ENCODE results near the gene ZNF493. TPM values are rescaled to one million over a fixed set of nuclear protein-coding genes. Genes with fewer than 3 reads are reported as not detected.

The ZNF493 gene
- total RNA-seq, result 11.2 TPM
- long read RNA-seq, full-length matches to known transcripts, result 3 of 7 reads
- long read RNA-seq, partial matches to known transcripts, result 2 of 7 reads
- long read RNA-seq, other reads (novel, unspliced or antisense), result 2 of 7 reads

DNA sequence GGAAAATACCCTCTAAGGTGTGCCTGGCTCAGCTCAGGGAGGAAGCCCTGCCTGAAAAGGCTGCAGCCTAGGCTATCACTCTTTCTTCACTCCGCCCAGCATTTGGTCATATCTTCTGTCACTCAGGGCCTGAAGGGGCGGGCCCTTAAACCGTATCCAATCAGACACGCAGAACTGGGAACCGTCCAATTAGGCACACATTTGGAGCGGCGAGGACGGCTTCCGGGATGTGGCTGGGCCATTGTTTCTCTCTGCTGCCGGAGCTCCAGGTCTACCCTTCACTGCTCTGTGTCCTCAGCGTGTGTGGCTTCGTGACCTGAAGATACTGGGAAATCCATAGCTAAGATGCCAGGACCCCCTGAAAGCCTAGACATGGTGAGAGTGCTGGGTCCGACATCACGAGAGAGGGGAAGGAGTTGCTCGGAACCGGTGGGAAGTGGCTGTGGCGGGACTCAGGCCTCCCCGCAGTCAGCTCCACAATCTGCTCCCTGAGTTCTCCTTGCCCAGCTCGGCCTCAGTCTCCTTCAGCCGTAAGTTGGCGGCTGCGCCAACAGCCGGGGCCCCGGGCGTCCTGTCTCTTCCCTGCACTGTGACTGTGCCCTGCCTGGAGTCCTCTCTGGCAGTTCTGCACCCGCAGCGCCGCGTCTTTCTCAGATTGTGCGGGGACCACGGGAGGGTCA lies at the start of gene ZNF493:
ZNF493 (plus strand) TSS at position 241 of the 680 bp plus-strand sequence; CDS start at position 346, 105 bp downstream.
- DNase-seq (peak; percentile 94), ATAC-seq (peak; percentile 100)
- intact Hi-C loops (cut with micrococcal nuclease), result no loop called here

DNA sequence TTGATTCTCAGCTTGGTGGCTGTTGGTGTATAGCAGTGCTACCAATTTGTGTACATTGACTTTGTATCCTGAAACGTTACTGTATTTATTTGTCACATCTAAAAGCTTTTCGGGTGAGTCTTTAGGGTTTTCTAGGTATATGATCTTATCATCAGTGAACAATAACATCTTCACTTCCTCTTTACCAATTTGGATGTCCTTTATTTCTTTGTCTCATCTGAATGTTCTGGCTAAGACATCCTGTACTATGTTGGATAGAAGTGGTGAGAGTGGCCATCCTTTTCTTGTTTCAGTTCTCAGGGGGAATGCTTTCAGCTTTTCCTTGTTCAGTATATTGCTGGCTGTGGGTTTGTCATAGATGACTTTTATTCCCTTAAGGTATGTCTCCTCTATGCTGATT lies 44.1 kb upstream of the ZNF493 start:
- ATAC-seq, result no peak
- DNase-seq, result no peak
- intact Hi-C loops (cut with micrococcal nuclease), result no loop called here

- intact Hi-C loops (cut with micrococcal nuclease), result no loop called here
- ATAC-seq, result peak; percentile 100
- DNase-seq, result peak; percentile 93
These were observed 38.0 kb upstream of the ZNF493 start, which contains the start of gene ZNF738 for GRCh38 chr19:21358768-21359451. TSS of gene ZNF738 (plus strand) at chr19:21359000. CDS start at chr19:21359141, 141 bp downstream.

DNA sequence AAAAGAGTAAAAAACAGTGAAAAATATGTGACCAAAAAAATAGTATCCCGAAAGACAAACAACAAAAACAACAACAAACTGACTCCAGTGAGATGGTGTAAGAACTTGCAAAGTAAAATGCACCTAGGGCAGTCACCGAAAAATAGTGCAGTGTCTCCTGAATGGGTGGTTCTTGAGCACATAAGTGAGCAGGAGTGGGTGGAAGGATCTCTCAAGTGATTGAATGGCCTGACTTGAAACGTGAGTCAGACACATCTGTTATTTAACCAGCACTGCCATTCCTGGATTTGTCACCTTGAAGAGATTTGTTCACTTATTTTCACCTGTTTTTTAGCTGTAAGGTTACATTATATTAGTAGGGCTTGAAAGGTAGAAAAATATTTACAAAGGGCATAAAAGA lies 34.6 kb upstream of the ZNF493 start:
- DNase-seq (no peak), ATAC-seq (no peak)
- intact Hi-C loops (cut with micrococcal nuclease), result no loop called here

DNA sequence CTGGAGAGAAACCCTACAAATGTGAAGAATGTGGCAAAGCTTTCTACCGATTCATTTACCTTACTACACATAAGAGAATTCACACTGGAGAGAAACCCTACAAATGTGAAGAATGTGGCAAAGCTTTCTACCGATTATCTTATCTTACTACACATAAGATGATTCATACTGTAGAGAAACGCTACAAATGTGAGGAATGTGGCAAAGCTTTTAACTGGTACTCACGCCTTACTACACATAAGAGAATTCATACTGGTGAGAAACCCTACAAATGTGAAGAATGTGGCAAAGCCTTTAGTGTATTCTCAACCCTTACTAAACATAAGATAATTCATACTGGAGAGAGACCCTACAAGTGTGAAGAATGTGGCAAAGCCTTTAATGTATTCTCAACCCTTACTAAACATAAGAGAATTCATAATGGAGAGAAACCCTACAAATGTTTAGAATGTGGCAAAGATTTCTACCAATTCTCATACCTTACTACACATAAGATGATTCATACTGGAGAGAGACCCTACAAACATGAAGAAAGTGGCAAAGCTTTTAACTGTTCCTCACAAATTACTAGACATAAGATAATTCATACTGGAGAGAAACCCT lies 12.9 kb upstream of the ZNF493 start:
- ATAC-seq (no peak), DNase-seq (no peak)
- intact Hi-C loops (cut with micrococcal nuclease), result no loop called here

- intact Hi-C loops (cut with micrococcal nuclease), result no loop called here
- no peak for ATAC-seq
- no peak for DNase-seq
These were observed 812 bp upstream of the ZNF493 start for GRCh38 chr19:21396121-21396520.

- DNase-seq (no peak), ATAC-seq (no peak)
- intact Hi-C loops (cut with micrococcal nuclease), result no loop called here
These were observed 1.9 kb downstream of the ZNF493 start for GRCh38 chr19:21398851-21399250.

GRCh38 chr19:21402303-21402985 lies 5.5 kb downstream of the ZNF493 start:
- intact Hi-C loops (cut with micrococcal nuclease), result no loop called here
- ATAC-seq, result peak; percentile 38
- no peak for DNase-seq

DNA sequence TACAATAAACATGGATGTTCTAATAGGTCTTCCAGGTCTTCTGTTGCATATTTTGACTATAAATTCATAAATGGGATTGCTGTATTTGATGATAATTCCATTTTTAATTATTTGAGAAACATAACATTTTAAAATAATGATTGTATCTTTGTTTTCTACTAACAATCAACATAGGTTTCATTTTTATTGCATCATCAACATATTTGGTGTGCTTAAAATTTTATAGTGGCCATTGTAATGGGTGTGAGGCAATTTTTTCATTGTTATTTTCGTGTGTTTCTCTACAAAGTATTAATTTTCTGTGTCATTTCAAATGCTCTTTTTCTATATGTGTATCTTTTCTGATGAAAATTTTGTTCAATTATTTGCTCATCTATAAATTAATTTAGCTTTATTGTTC lies 13.2 kb downstream of the ZNF493 start:
- intact Hi-C loops (cut with micrococcal nuclease), result no loop called here
- DNase-seq, result no peak
- ATAC-seq, result no peak

- no peak for DNase-seq
- intact Hi-C loops (cut with micrococcal nuclease), result no loop called here
- no peak for ATAC-seq
These were observed 25.3 kb downstream of the ZNF493 start for GRCh38 chr19:21422244-21422643.

GRCh38 chr19:21423057-21424041 lies 26.4 kb downstream of the ZNF493 start:
- ATAC-seq (no peak), DNase-seq (no peak)
- intact Hi-C loops (cut with micrococcal nuclease), result no loop called here

DNA sequence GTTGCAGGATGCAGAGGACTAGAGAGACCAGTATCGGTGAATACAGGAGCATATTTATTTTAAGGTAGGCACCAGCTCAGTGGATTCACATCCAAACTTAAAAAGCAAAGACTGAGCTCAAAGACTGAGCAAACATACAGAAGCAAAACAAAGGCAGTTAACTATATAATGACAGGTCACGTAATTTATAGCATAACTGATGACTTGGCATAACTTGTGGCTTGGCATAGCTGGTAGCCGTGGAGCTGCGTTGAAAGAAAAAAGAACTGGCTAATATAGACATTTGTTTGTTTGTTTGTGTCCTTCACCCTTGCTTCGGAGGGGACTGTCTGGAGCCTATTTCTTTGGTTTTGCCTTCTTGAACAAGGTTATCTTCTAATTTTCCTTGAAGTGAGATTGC lies 33.7 kb downstream of the ZNF493 start:
- no peak for ATAC-seq
- intact Hi-C loops (cut with micrococcal nuclease), result no loop called here
- DNase-seq, result no peak

DNA sequence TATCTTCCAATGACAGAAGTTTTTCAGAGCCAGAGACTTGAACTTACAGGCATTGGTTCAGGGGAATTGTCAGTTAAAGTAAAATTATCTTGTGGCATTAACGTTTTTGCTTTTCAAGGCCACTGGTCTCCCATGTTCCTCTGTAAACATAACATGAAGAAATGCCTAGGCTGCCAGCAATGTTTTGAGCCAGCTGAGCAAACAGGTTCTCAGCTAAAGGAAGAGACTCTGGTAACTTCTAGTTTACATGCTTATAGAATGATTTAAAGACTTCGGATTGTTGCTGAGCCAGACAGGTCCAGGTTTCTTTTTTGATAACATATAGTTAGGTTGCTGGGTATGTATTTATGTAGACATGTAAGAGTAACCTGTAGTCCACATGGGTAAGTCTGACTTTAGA lies 35.7 kb downstream of the ZNF493 start:
- intact Hi-C loops (cut with micrococcal nuclease), result no loop called here
- no peak for ATAC-seq
- DNase-seq, result no peak

GRCh38 chr19:21434516-21434915 lies 37.6 kb downstream of the ZNF493 start:
- no peak for DNase-seq
- intact Hi-C loops (cut with micrococcal nuclease), result no loop called here
- no peak for ATAC-seq

DNA sequence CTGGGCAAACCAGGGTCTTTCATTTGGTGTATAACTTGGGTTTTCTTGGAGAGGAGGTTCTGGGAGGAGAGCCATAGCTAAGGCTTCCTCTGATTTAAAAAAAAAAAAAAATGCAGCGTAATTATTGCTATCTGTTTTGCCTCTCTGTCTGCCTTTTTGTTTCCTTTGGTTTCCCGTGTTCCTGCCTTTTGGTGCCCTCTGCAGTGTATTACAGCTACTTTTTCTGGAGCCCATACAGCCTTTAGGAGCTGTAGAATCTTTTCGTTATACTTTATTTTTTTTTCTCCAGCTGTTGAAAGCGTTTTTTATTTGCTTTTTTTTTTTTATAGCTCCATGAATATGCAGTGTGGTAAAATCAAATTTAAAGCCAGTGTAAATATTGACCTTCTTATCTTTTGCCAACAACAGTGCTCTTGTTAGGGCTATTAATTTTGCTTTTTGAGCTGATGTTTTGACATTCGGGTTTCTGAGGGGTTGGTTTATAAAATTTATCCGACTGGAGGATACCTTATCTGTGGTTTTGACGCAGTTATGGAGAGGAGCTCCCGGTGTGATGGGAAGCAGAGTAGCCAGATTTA lies 38.1 kb downstream of the ZNF493 start:
- no peak for DNase-seq
- no peak for ATAC-seq
- intact Hi-C loops (cut with micrococcal nuclease), result no loop called here

- peak; percentile 89 for ATAC-seq
- no peak for DNase-seq
- intact Hi-C loops (cut with micrococcal nuclease), result no loop called here
These were observed 42.3 kb downstream of the ZNF493 start for GRCh38 chr19:21439201-21439751.

- ATAC-seq (no peak), DNase-seq (no peak)
- intact Hi-C loops (cut with micrococcal nuclease), result no loop called here
These were observed 43.4 kb downstream of the ZNF493 start for GRCh38 chr19:21440321-21440720.

- intact Hi-C loops (cut with micrococcal nuclease), result no loop called here
- ATAC-seq, result no peak
- no peak for DNase-seq
These were observed 54.3 kb downstream of the ZNF493 start for GRCh38 chr19:21451187-21451586.
